H1 (cell line): Measurements from ENCODE around the gene DIDO1. TPM values are rescaled to one million over a fixed set of nuclear protein-coding genes. Genes with fewer than 3 reads are reported as not detected.

Source experiments
- CTBP2 ChIP-seq: IDR thresholded peaks from 2 replicates; pipeline ENCODE4 v1.7.0; 2011; ENCODE audit warnings: borderline replicate concordance, mild to moderate bottlenecking, moderate library complexity, mixed read lengths, low read length; ENCODE audit not compliant: insufficient read depth, insufficient read length
- polyA plus RNA-seq, 7 experiments: library from polyadenylated mRNA; depleted of rRNA in 3 of 7; stranded (reverse) in 5 of 7; unstranded in 2 of 7; fragments of >200 nt in 5 of 7; fragments of 200-250 nt in 2 of 7; gene quantifications; 1 replicate in 5 of 7; 2 replicates in 1 of 7; 4 replicates in 1 of 7; pipeline versions ENCODE4 v1.2.1 to v1.2.3, GENCODE V29; 2011 to 2013; ENCODE audit warnings: missing spikeins in 2 of 7, mixed read lengths in 2 of 7
- total RNA-seq: library from RNA; stranded (reverse); fragmentation: NEBNext Ultra II Directional; extraction: Animal tissue kit (Norgen Biotek cat#: 25700); gene quantifications from 2 replicates; pipeline ENCODE4 v1.2.1, GENCODE V29; 2021

Gene DIDO1
- total and polyA plus RNA-seq, 2 of the 8 experiments (the other 6 are each of a cell fraction or from before 2014, with no cell fraction given) = 53.6 to 82.8 TPM

GRCh38 chr20:62924442-62925075 is 1.7 kb downstream of the DIDO1 start (continued):
- TF ChIP-seq CTBP2 = no peak
